Liver (tissue), 9 donors: ENCODE measurements around the gene UPK3A. TPM values are rescaled to one million over a fixed set of nuclear protein-coding genes. Genes with fewer than 3 reads are reported as not detected.
"Not testable (repeated sequence)": the region's sequence is repeated elsewhere in the genome, so short reads cannot be mapped to it uniquely, and the experiment has no call there.

ENCODE experiments used
- DNase-seq: peaks from one replicate; pipeline ENCODE4 v3.0.0-alpha.2; 2017; ENCODE audit warnings: low spot score
- H3K27ac ChIP-seq, 2 donors: one replicate each; pipeline ENCODE4 v1.7.0; 2013; ENCODE audit warnings: inconsistent platforms in 2 of 2, low read length in 2 of 2, control low read depth in 1 of 2, low read depth in 1 of 2, mild to moderate bottlenecking in 1 of 2
- H3K27me3 ChIP-seq, 4 donors: one replicate each; pipeline versions ENCODE4 v1.6.1 to v1.7.0; 2013; ENCODE audit warnings: low read length in 3 of 4, inconsistent platforms in 1 of 4, mild to moderate bottlenecking in 1 of 4, moderate library complexity in 1 of 4; ENCODE audit not compliant: control insufficient read depth in 4 of 4, insufficient read depth in 4 of 4
- H3K36me3 ChIP-seq, 4 donors: one replicate each; pipeline versions ENCODE4 v1.6.1 to v1.7.0; 2013; ENCODE audit warnings: low read length in 3 of 4, mild to moderate bottlenecking in 3 of 4, low read depth in 1 of 4, moderate library complexity in 1 of 4; ENCODE audit not compliant: control insufficient read depth in 4 of 4, insufficient read depth in 3 of 4
- H3K4me1 ChIP-seq, 4 donors: one replicate each; pipeline versions ENCODE4 v1.6.1 to v1.7.0; 2013; ENCODE audit warnings: low read length in 3 of 4, mild to moderate bottlenecking in 3 of 4, moderate library complexity in 1 of 4; ENCODE audit not compliant: control insufficient read depth in 4 of 4, insufficient read depth in 4 of 4
- H3K4me3 ChIP-seq, 3 donors: one replicate each; pipeline versions ENCODE4 v1.6.1 to v1.7.0; 2013; ENCODE audit warnings: low read length in 3 of 3, control low read depth in 1 of 3, low read depth in 1 of 3, mild to moderate bottlenecking in 1 of 3
- H3K9ac ChIP-seq, 2 donors: one replicate each; pipeline ENCODE4 v1.7.0; 2013; ENCODE audit warnings: low read length in 2 of 2, mild to moderate bottlenecking in 2 of 2, moderate library complexity in 2 of 2, control low read depth in 1 of 2, low read depth in 1 of 2
- H3K9me3 ChIP-seq, 4 donors: one replicate each; pipeline versions ENCODE4 v1.6.1 to v1.7.0; 2013; ENCODE audit warnings: low read length in 3 of 4; ENCODE audit not compliant: control insufficient read depth in 4 of 4
- EGR1 ChIP-seq, 2 donors: IDR thresholded peaks; 2 replicates each; pipeline ENCODE4 v1.6.1; 2016 to 2018; ENCODE audit warnings: antibody characterized with exemption in 2 of 2, low read depth in 2 of 2
- FOXA2 ChIP-seq: IDR thresholded peaks from 2 replicates; pipeline ENCODE4 v1.6.1; 2016; ENCODE audit warnings: antibody characterized with exemption
- GABPA ChIP-seq, 2 donors: IDR thresholded peaks in 1 of 2; conservative IDR thresholded peaks in 1 of 2; 2 replicates each; pipeline ENCODE4 v1.6.1; 2016; ENCODE audit warnings: antibody characterized with exemption in 2 of 2, mild to moderate bottlenecking in 1 of 2, moderate library complexity in 1 of 2
- HNF4A ChIP-seq, 2 donors: conservative IDR thresholded peaks; 2 replicates each; pipeline ENCODE4 v1.6.1; 2016; ENCODE audit warnings: antibody characterized with exemption in 2 of 2, mild to moderate bottlenecking in 2 of 2
- HNF4G ChIP-seq: IDR thresholded peaks from 2 replicates; pipeline ENCODE4 v1.6.1; 2016; ENCODE audit warnings: antibody characterized with exemption
- NR2F2 ChIP-seq: IDR thresholded peaks from 2 replicates; pipeline ENCODE4 v1.6.1; 2016; ENCODE audit warnings: antibody characterized with exemption
- RXRA ChIP-seq, 2 donors: IDR thresholded peaks; 2 replicates each; pipeline ENCODE4 v1.6.1; 2017 to 2018; ENCODE audit warnings: antibody characterized with exemption in 2 of 2, mild to moderate bottlenecking in 1 of 2
- SP1 ChIP-seq: IDR thresholded peaks from 2 replicates; pipeline ENCODE4 v1.6.1; 2018; ENCODE audit warnings: antibody characterized with exemption, mild to moderate bottlenecking
- YY1 ChIP-seq: IDR thresholded peaks from 2 replicates; pipeline ENCODE4 v1.6.1; 2016; ENCODE audit warnings: antibody characterized with exemption, mild to moderate bottlenecking
- WGBS: extraction: QIAGEN DNeasy Blood & Tissue Kit; methylation state at CpG from one replicate; pipeline ENCODE4 v1.1.7; 2013; 5-methylcytosine and 5-hydroxymethylcytosine counted together
- polyA plus RNA-seq, 2 donors: library from polyadenylated mRNA; stranded (reverse) in 1 of 2; unstranded in 1 of 2; fragments of 200-250 nt in 1 of 2; fragments of >200 nt in 1 of 2; fragmentation: Nextera tagmentation in 1 of 2; extraction: Ambion mirVana in 1 of 2; gene quantifications; one replicate each; pipeline versions ENCODE4 v1.2.1 to v1.2.3, GENCODE V29; 2013 to 2015
- total RNA-seq, 2 donors: library from RNA; depleted of rRNA; stranded (reverse); fragments of >200 nt; gene quantifications; one replicate each; pipeline ENCODE4 v1.2.3, GENCODE V29; 2014
- TF ChIP-seq, protein P1 (sequence below): IDR thresholded peaks from 2 replicates; pipeline ENCODE4 v1.6.1; 2016; ENCODE audit warnings: antibody characterized with exemption, mild to moderate bottlenecking
- TF ChIP-seq, protein P2 (sequence below): fragments of 150-350 bp; IDR thresholded peaks from 2 replicates; pipeline ENCODE4 v1.5.1; 2017; ENCODE audit warnings: improper control_type of control experiment, low read depth, low read length; ENCODE audit not compliant: missing input control
- TF ChIP-seq, protein P3 (sequence below): IDR thresholded peaks from 2 replicates; pipeline ENCODE4 v1.6.1; 2016; ENCODE audit warnings: antibody characterized with exemption
- TF ChIP-seq, protein P4 (sequence below): IDR thresholded peaks from 2 replicates; pipeline ENCODE4 v1.6.1; 2016; ENCODE audit warnings: antibody characterized with exemption
- donor health status: healthy.
- donor health status: healthy.
- donor health status: healthy.
- donor health status: healthy.
- donor health status: healthy.

UPK3A gene
- total and polyA plus RNA-seq, 4 donors, result 0.42 TPM; not detected in 3

DNA sequence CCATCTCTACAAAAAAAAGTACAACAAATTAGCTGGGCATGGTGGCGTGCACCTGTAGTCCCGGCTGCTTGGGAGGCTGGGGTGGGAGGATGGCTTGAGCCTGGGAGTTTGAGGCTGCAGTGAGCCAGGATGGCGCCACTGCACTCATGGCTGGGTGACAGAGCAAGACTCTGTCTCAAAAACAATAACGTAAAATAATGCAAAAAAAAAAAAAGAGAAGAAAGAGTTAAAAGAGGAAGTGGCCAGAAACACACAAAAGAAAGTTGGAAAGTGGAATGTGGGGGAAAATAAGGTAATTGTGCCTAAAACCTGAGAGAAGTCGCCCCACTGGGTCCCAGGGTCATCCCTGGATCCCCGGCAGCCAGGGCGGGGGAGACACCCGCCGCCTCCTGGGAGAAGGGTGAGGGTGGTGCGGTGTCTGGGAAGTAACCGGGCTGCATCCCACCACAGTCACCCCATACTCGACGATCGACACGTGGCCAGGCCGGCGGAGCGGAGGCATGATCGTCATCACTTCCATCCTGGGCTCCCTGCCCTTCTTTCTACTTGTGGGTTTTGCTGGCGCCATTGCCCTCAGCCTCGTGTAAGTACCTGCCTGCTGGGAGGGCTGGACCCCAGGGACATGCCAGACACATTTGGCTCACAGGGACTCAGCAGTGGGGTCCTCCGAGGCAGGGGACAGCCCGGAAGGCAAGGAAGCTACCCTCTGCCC is 8.1 kb downstream of the UPK3A start (continued):
- TF ChIP-seq, protein P1, sequence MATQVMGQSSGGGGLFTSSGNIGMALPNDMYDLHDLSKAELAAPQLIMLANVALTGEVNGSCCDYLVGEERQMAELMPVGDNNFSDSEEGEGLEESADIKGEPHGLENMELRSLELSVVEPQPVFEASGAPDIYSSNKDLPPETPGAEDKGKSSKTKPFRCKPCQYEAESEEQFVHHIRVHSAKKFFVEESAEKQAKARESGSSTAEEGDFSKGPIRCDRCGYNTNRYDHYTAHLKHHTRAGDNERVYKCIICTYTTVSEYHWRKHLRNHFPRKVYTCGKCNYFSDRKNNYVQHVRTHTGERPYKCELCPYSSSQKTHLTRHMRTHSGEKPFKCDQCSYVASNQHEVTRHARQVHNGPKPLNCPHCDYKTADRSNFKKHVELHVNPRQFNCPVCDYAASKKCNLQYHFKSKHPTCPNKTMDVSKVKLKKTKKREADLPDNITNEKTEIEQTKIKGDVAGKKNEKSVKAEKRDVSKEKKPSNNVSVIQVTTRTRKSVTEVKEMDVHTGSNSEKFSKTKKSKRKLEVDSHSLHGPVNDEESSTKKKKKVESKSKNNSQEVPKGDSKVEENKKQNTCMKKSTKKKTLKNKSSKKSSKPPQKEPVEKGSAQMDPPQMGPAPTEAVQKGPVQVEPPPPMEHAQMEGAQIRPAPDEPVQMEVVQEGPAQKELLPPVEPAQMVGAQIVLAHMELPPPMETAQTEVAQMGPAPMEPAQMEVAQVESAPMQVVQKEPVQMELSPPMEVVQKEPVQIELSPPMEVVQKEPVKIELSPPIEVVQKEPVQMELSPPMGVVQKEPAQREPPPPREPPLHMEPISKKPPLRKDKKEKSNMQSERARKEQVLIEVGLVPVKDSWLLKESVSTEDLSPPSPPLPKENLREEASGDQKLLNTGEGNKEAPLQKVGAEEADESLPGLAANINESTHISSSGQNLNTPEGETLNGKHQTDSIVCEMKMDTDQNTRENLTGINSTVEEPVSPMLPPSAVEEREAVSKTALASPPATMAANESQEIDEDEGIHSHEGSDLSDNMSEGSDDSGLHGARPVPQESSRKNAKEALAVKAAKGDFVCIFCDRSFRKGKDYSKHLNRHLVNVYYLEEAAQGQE, result no peak
- TF ChIP-seq HNF4A (conservative IDR thresholded peaks at IDR 0.05), result no peak

DNA sequence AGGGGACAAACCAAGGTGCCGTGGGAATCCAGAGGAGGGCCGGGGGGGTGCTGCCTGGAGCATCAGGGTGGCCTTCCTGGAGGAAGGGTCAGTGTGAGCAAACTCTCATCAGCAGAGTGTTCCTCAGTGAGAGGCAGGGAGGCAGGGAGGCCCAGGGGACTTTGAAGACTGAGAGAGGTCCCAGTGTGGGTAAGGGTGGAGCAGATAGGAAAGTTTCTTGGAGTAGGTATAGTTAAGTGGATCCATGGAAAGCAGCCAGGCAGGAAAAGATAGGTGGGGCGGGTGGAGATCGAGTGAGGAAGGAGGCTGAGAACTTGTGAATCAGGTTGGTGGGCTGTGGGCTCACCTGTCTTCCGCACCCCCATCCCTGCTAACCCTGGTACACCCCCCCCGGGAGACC is 9.3 kb downstream of the UPK3A start:
- Histone ChIP-seq H3K9me3 (no peaks in the 10 kb centered on the region), H3K4me1 (no peaks in the 10 kb centered on the region), H3K27ac (no peak overlapping the region), H3K9ac (no peak overlapping the region), H3K4me3 (no peak overlapping the region), H3K36me3 (no peaks in the 10 kb centered on the region), H3K27me3 (no peaks in the 10 kb centered on the region)
- DNase-seq, result no peak
- WGBS, result 81% methylated on average over 6 of the region's 6 CpGs
- TF ChIP-seq, protein P2, sequence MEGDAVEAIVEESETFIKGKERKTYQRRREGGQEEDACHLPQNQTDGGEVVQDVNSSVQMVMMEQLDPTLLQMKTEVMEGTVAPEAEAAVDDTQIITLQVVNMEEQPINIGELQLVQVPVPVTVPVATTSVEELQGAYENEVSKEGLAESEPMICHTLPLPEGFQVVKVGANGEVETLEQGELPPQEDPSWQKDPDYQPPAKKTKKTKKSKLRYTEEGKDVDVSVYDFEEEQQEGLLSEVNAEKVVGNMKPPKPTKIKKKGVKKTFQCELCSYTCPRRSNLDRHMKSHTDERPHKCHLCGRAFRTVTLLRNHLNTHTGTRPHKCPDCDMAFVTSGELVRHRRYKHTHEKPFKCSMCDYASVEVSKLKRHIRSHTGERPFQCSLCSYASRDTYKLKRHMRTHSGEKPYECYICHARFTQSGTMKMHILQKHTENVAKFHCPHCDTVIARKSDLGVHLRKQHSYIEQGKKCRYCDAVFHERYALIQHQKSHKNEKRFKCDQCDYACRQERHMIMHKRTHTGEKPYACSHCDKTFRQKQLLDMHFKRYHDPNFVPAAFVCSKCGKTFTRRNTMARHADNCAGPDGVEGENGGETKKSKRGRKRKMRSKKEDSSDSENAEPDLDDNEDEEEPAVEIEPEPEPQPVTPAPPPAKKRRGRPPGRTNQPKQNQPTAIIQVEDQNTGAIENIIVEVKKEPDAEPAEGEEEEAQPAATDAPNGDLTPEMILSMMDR, result no peak
- no peak for TF ChIP-seq RXRA (IDR thresholded peaks at IDR 0.05)
- no peak for TF ChIP-seq SP1
- TF ChIP-seq, protein P3, sequence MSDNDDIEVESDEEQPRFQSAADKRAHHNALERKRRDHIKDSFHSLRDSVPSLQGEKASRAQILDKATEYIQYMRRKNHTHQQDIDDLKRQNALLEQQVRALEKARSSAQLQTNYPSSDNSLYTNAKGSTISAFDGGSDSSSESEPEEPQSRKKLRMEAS, result no peak
- TF ChIP-seq YY1, result no peak
- no peak for TF ChIP-seq HNF4A (conservative IDR thresholded peaks at IDR 0.05)
- TF ChIP-seq HNF4G, result no peak
- TF ChIP-seq, protein P4, sequence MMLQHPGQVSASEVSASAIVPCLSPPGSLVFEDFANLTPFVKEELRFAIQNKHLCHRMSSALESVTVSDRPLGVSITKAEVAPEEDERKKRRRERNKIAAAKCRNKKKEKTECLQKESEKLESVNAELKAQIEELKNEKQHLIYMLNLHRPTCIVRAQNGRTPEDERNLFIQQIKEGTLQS, result no peak
- no peak for TF ChIP-seq NR2F2
- TF ChIP-seq GABPA (IDR thresholded peaks at IDR 0.05 in 1 of 2, conservative IDR thresholded peaks at IDR 0.05 in 1 of 2), result no peak
- no peak for TF ChIP-seq EGR1 (IDR thresholded peaks at IDR 0.05; ENCODE audit: low read depth in 2 of 2)
- no peak for TF ChIP-seq FOXA2

DNA sequence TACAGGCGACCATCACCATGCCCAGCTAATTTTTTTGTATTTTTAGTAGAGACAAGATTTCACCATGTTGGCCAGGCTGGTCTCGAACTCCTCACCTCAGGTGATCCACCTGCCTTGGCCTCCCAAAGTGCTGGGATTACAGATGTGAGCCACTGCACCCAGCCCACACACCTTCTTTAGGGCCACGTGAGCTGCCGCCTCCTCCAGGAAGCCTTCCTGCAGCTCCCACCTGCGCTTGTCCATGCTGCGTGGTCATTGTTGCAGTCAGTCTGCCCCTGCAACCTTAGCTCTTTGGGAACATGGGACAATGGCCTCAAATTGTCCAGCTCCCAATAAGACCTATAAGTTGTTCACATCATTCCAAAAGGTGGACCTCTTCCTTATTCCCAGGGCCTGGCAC is 10.3 kb downstream of the UPK3A start:
- H3K9me3 ChIP-seq, H3K4me1 ChIP-seq: not testable (repeated sequence)
- 94% methylated on average over 6 of the region's 6 CpGs for WGBS

More for the DNA sequence above, 10.3 kb downstream of the UPK3A start:
- H3K27ac ChIP-seq, H3K27me3 ChIP-seq, H3K36me3 ChIP-seq, DNase-seq, H3K4me3 ChIP-seq, H3K9ac ChIP-seq: not testable (repeated sequence)
